CD4-positive, alpha-beta T cell (primary cell): Measurements from ENCODE around the gene SMYD3. TPM values are rescaled to one million over a fixed set of nuclear protein-coding genes. Genes with fewer than 3 reads are reported as not detected.

Experiments used
- ATAC-seq: fragments of 200-7000 bp; cut with Tn5 transposase; one replicate; pipeline ENCODE4 v1.10.0; 2022; ENCODE audit warnings: mild to moderate bottlenecking; ENCODE audit not compliant: poor library complexity
- CTCF ChIA-PET: fragments of 350-600 bp; sonication (Branson Sonifier 250); formaldehyde crosslinking; loops from one replicate; lab custom pipeline; 2021; ENCODE audit warnings: antibody characterized with exemption, inconsistent platforms; lab: Charles Lee
- POLR2A ChIA-PET: fragments of 350-600 bp; sonication (Branson Sonifier 250); formaldehyde crosslinking; loops from one replicate; lab custom pipeline; 2021; ENCODE audit warnings: antibody characterized with exemption, inconsistent platforms; lab: Charles Lee
- DNase-seq, 14 experiments: peaks; one replicate each; pipeline ENCODE4 v3.0.0-alpha.2; 2013 to 2020; ENCODE audit warnings: mixed read lengths in 2 of 14
- H3K27ac ChIP-seq, 2 donors: one replicate each; pipeline versions ENCODE4 v1.5.1 to v1.7.0; 2013; ENCODE audit warnings: low read length in 2 of 2, low read depth in 1 of 2, mild to moderate bottlenecking in 1 of 2
- H3K27me3 ChIP-seq, 2 experiments: 1 replicate in 1 of 2; 2 replicates in 1 of 2; pipeline versions ENCODE4 v1.6.1 to v1.7.0; 2013; ENCODE audit warnings: low read length in 2 of 2, control low read depth in 1 of 2, mild to moderate bottlenecking in 1 of 2, moderate library complexity in 1 of 2; ENCODE audit not compliant: insufficient read depth in 2 of 2, control insufficient read depth in 1 of 2
- H3K36me3 ChIP-seq: one replicate; pipeline ENCODE4 v1.6.1; 2013; ENCODE audit warnings: low read length, control low read depth; ENCODE audit not compliant: insufficient read depth
- H3K4me1 ChIP-seq: one replicate; pipeline ENCODE4 v1.6.1; 2013; ENCODE audit warnings: low read length, control low read depth; ENCODE audit not compliant: insufficient read depth
- H3K4me3 ChIP-seq: one replicate; pipeline ENCODE4 v1.5.1; 2013; ENCODE audit warnings: mild to moderate bottlenecking, low read length, moderate library complexity
- H3K9me3 ChIP-seq, 2 experiments: 1 replicate in 1 of 2; 2 replicates in 1 of 2; pipeline versions ENCODE4 v1.6.1 to v1.7.0; 2013; ENCODE audit warnings: low read length in 2 of 2, mild to moderate bottlenecking in 2 of 2, control low read depth in 1 of 2, moderate library complexity in 1 of 2; ENCODE audit not compliant: control insufficient read depth in 1 of 2, insufficient read depth in 1 of 2
- H3K27ac Mint-ChIP-seq: one replicate; pipeline ENCODE4 v1.8.0; 2020; ENCODE audit warnings: mixed read lengths
- H3K27me3 Mint-ChIP-seq: one replicate; pipeline ENCODE4 v1.8.0; 2021; ENCODE audit warnings: mixed read lengths
- H3K36me3 Mint-ChIP-seq: one replicate; pipeline ENCODE4 v1.8.0; 2021; ENCODE audit warnings: low read depth, mixed read lengths
- H3K4me1 Mint-ChIP-seq: one replicate; pipeline ENCODE4 v1.8.0; 2021; ENCODE audit warnings: low read depth, mixed read lengths
- H3K4me3 Mint-ChIP-seq: one replicate; pipeline ENCODE4 v1.8.0; 2020; ENCODE audit warnings: mild to moderate bottlenecking, mixed read lengths
- H3K9me3 Mint-ChIP-seq: one replicate; pipeline ENCODE4 v1.8.0; 2020; ENCODE audit warnings: mixed read lengths
- intact Hi-C, 2 experiments: fragments of 100-400 bp; cut with DNase I in 1 of 2; cut with micrococcal nuclease in 1 of 2; formaldehyde crosslinking; loops; one replicate each; pipeline versions ENCODE4 v1.15.1 to v1.9.0; 2023 to 2025; cut with DNase I, micrococcal nuclease
- total RNA-seq, 174 experiments: library from RNA in 2 of 174; stranded (reverse) in 2 of 174; gene quantifications; one replicate each; pipeline ENCODE4 v1.2.3 and lab custom pipeline; 2021 to 2026
- TF ChIP-seq, protein P1 (sequence below): fragments of 200-600 bp; IDR thresholded peaks from one replicate; pipeline ENCODE4 v1.8.0; 2022; ENCODE audit warnings: antibody characterized with exemption, mild to moderate bottlenecking

SMYD3 gene
- total RNA-seq, 2 experiments from 2014 or later, result 18.8 to 19.6 TPM

DNA sequence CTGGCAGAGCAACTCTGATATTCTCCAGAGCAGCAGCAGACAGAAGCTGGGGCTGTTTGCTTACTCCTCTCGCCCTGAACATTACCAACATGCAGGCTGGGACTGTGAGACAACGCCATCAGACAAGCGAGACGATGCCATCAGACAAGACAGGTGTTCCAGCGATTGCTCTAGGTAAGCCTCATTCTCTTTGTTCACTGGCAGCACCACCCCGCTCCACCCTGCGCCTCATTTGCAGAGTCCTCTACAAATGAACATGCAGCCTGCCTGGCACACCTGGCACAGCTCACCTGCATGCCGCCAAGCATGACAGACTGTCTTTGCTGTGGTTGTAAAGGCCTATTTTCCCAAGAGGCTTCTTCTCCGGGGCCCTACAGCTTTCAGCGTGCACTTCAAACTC lies 346.2 kb downstream of the SMYD3 start:
- Histone ChIP-seq H3K4me3 (no peak overlapping the region), H3K9me3 (no peaks in the 10 kb centered on the region), H3K27ac (no peak overlapping the region), H3K36me3 (peaks cover 2% of the 10 kb centered on the region), H3K4me1 (no peaks in the 10 kb centered on the region), H3K27me3 (no peaks in the 10 kb centered on the region)
- no peaks in the 10 kb centered on the region for H3K9me3 Mint-ChIP-seq
- no peak overlapping the region for H3K4me3 Mint-ChIP-seq
- no peaks in the 10 kb centered on the region for H3K4me1 Mint-ChIP-seq
- ATAC-seq (no peak), DNase-seq (no peak)
- TF ChIP-seq, protein P1, sequence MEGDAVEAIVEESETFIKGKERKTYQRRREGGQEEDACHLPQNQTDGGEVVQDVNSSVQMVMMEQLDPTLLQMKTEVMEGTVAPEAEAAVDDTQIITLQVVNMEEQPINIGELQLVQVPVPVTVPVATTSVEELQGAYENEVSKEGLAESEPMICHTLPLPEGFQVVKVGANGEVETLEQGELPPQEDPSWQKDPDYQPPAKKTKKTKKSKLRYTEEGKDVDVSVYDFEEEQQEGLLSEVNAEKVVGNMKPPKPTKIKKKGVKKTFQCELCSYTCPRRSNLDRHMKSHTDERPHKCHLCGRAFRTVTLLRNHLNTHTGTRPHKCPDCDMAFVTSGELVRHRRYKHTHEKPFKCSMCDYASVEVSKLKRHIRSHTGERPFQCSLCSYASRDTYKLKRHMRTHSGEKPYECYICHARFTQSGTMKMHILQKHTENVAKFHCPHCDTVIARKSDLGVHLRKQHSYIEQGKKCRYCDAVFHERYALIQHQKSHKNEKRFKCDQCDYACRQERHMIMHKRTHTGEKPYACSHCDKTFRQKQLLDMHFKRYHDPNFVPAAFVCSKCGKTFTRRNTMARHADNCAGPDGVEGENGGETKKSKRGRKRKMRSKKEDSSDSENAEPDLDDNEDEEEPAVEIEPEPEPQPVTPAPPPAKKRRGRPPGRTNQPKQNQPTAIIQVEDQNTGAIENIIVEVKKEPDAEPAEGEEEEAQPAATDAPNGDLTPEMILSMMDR, result no peak
- H3K27me3 Mint-ChIP-seq, result no peaks in the 10 kb centered on the region
- ChIA-PET CTCF (no interaction called here), POLR2A (interaction anchor here (0.6 kb wide), 1 partner anchor 782 kb away, joined by 3 read pairs; no protein-coding TSS in a partner anchor)
- intact Hi-C loops, result no loop called here
- H3K27ac Mint-ChIP-seq, result no peak overlapping the region
- peaks cover 12% of the 10 kb centered on the region for H3K36me3 Mint-ChIP-seq

DNA sequence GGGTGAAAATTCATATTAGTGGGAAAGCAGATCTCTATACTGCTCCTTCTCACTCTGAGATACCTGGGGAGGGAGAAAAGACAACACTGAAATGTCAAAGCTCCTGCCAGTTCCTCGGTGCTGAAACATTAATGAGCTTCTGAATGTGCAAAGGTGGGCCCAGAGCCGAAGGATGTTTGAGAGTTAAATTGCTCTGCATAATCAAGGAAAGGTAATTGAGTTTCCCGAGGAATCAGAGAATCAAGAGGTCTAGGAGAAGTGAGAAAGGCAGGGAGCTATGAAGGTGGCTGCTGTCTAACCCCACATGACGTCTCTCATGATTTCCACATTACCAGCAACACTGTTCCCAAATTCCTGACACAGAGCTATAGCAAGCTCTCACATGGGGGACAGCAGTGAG lies 346.7 kb downstream of the SMYD3 start:
- peaks cover 2% of the 10 kb centered on the region for H3K36me3 ChIP-seq
- DNase-seq, result no peak
- TF ChIP-seq, protein P1, result no peak
- Mint-ChIP-seq H3K4me3 (no peak overlapping the region), H3K36me3 (peaks cover 12% of the 10 kb centered on the region), H3K27ac (no peak overlapping the region), H3K27me3 (no peaks in the 10 kb centered on the region), H3K9me3 (no peaks in the 10 kb centered on the region), H3K4me1 (no peaks in the 10 kb centered on the region)
- no peaks in the 10 kb centered on the region for H3K27me3 ChIP-seq
- H3K4me1 ChIP-seq, result no peaks in the 10 kb centered on the region
- POLR2A ChIA-PET, result no interaction called here
- H3K4me3 ChIP-seq, result no peak overlapping the region
- H3K27ac ChIP-seq, result no peak overlapping the region
- CTCF ChIA-PET, result no interaction called here
- intact Hi-C loops, result no loop called here
- H3K9me3 ChIP-seq, result no peaks in the 10 kb centered on the region
- ATAC-seq, result no peak

DNA sequence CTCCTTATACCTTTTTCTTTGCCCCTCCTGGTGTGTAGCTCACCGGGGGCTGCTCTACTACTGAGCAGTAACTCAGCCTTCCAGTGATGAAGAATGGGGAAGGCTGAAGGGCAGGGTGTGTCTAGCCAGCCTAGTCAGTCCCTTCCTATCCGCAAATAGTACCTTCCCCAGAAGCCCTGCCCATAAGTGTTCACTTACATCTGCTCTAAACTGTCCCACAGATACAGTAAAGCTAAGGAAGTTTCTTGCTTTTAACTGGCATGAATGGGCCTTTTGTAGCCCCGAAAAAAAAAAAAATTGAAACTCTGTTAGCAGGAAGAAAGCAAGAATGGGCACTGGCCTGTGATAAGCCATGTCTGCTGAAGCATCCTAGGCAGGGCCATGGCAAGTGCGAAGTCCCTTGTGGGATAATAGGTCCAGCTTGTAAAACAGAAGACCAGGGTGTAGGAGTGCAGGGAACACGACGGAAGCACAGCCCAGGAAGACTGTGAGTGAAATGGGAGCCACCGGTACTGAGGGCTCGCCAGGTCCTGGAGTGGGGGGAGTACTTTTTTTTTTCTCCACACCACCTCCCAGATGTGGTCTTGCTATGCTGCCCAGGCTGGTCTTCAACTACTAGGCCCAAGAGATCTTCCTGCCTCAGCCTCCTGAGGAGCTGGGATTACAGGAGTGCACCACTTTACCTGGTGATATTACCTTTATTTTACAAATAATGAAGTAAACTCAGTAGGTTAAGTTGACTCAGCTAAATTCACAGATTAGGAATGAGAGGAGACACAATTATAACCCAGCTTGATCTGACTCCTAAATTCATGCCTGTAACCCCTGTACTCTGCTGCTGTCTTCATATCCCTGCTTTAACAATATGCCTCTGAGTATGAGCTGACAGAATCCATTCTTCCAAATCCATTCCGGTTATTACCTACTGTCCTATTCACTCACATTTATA lies 347.5 kb downstream of the SMYD3 start:
- H3K27ac ChIP-seq, result no peak overlapping the region
- H3K27me3 Mint-ChIP-seq, result no peaks in the 10 kb centered on the region
- H3K4me3 Mint-ChIP-seq, result no peak overlapping the region
- no peaks in the 10 kb centered on the region for H3K27me3 ChIP-seq
- POLR2A ChIA-PET, result no interaction called here
- no peaks in the 10 kb centered on the region for H3K9me3 ChIP-seq
- ATAC-seq (no peak), DNase-seq (no peak)
- no peak overlapping the region for H3K27ac Mint-ChIP-seq
- no peaks in the 10 kb centered on the region for H3K9me3 Mint-ChIP-seq
- CTCF ChIA-PET, result no interaction called here
- intact Hi-C loops, result no loop called here
- peaks cover 12% of the 10 kb centered on the region for H3K36me3 Mint-ChIP-seq
- no peak overlapping the region for H3K4me3 ChIP-seq
- TF ChIP-seq, protein P1, result no peak
- no peaks in the 10 kb centered on the region for H3K4me1 Mint-ChIP-seq
- peaks cover 2% of the 10 kb centered on the region for H3K36me3 ChIP-seq
- H3K4me1 ChIP-seq, result no peaks in the 10 kb centered on the region
